ENCODE results near the gene TMPRSS5. TPM values are rescaled to one million over a fixed set of nuclear protein-coding genes. Genes with fewer than 3 reads are reported as not detected.

Gene TMPRSS5
- total RNA-seq, 2 donors from 2014 or later, result 2.0 TPM; not detected in 1

- H3K27ac ChIP-seq, result no peak overlapping the region
- H3K27me3 ChIP-seq (replicated peaks; ENCODE audit: insufficient read depth), result no peaks in the 10 kb centered on the region
- peaks cover 0 to 4% of the 10 kb centered on the region in 2 donors for H3K4me1 ChIP-seq (ENCODE audit: control insufficient read depth in 1 of 2, low read depth in 2 of 2)
- H3K9me3 ChIP-seq, result no peaks in the 10 kb centered on the region
- ATAC-seq (ENCODE audit: insufficient number of reproducible peaks, low FRiP score, low read depth) (no peak), DNase-seq (ENCODE audit: low spot score) (no peak)
- no peaks in the 10 kb centered on the region for H3K36me3 ChIP-seq
- H3K4me3 ChIP-seq, result no peak overlapping the region
- no peak for TF ChIP-seq CTCF (IDR thresholded peaks at IDR 0.05)
Observed at GRCh38 chr11:113683481-113684046, 22.5 kb downstream of the TMPRSS5 start.

GRCh38 chr11:113681711-113682413 is 24.2 kb downstream of the TMPRSS5 start:
- no peak overlapping the region for H3K27ac ChIP-seq

GRCh38 chr11:113681282-113681681 is 24.8 kb downstream of the TMPRSS5 start:
- TF ChIP-seq CTCF (IDR thresholded peaks at IDR 0.05), result no peak
- no peaks in the 10 kb centered on the region for H3K36me3 ChIP-seq
- H3K27me3 ChIP-seq (replicated peaks; ENCODE audit: insufficient read depth), result no peaks in the 10 kb centered on the region
- no peak overlapping the region for H3K27ac ChIP-seq
- ATAC-seq (ENCODE audit: insufficient number of reproducible peaks, low FRiP score, low read depth) (no peak), DNase-seq (ENCODE audit: low spot score) (no peak)
- H3K9me3 ChIP-seq, result no peaks in the 10 kb centered on the region
- peaks cover 7 to 17% of the 10 kb centered on the region in 2 donors for H3K4me1 ChIP-seq (ENCODE audit: control insufficient read depth in 1 of 2, low read depth in 2 of 2)
- no peak overlapping the region for H3K4me3 ChIP-seq

More at GRCh38 chr11:113681711-113682413, 24.2 kb downstream of the TMPRSS5 start:
- no peak for TF ChIP-seq CTCF (IDR thresholded peaks at IDR 0.05)
- no peaks in the 10 kb centered on the region for H3K36me3 ChIP-seq
- ATAC-seq (ENCODE audit: insufficient number of reproducible peaks, low FRiP score, low read depth) (no peak), DNase-seq (ENCODE audit: low spot score) (no peak)
- no peaks in the 10 kb centered on the region for H3K27me3 ChIP-seq (replicated peaks; ENCODE audit: insufficient read depth)
- peaks cover 5 to 12% of the 10 kb centered on the region in 2 donors for H3K4me1 ChIP-seq (ENCODE audit: control insufficient read depth in 1 of 2, low read depth in 2 of 2)
- no peaks in the 10 kb centered on the region for H3K9me3 ChIP-seq
- H3K4me3 ChIP-seq, result no peak overlapping the region

- H3K4me3 ChIP-seq, result no peak overlapping the region
- H3K9me3 ChIP-seq, result no peaks in the 10 kb centered on the region
- H3K36me3 ChIP-seq, result no peaks in the 10 kb centered on the region
- no peak for TF ChIP-seq CTCF (IDR thresholded peaks at IDR 0.05)
- DNase-seq (ENCODE audit: low spot score) (no peak), ATAC-seq (ENCODE audit: insufficient number of reproducible peaks, low FRiP score, low read depth) (no peak)
- H3K4me1 ChIP-seq (ENCODE audit: control insufficient read depth in 1 of 2, low read depth in 2 of 2), result peaks cover 20 to 40% of the 10 kb centered on the region in 2 donors
- H3K27ac ChIP-seq, result no peak overlapping the region
- no peaks in the 10 kb centered on the region for H3K27me3 ChIP-seq (replicated peaks; ENCODE audit: insufficient read depth)
Observed at GRCh38 chr11:113677685-113678084, 28.4 kb downstream of the TMPRSS5 start.

- H3K27ac ChIP-seq, result peak overlapping the region; percentile 36 to 44
- DNase-seq (ENCODE audit: low spot score), result no peak
- no peak for TF ChIP-seq CTCF (IDR thresholded peaks at IDR 0.05)
- peak; percentile 58 for ATAC-seq (ENCODE audit: insufficient number of reproducible peaks, low FRiP score, low read depth)
- H3K9me3 ChIP-seq, result no peaks in the 10 kb centered on the region
- no peaks in the 10 kb centered on the region for H3K27me3 ChIP-seq (replicated peaks; ENCODE audit: insufficient read depth)
- no peaks in the 10 kb centered on the region for H3K36me3 ChIP-seq
- peak overlapping the region; percentile 32 for H3K4me3 ChIP-seq
- H3K4me1 ChIP-seq (ENCODE audit: control insufficient read depth in 1 of 2, low read depth in 2 of 2), result peaks cover 20 to 40% of the 10 kb centered on the region in 2 donors
Observed at GRCh38 chr11:113675565-113675964, 30.5 kb downstream of the TMPRSS5 start.

Measured in thoracic aorta (tissue), 2 donors.